Measurements from ENCODE around the gene GALNT2.

GRCh38 chr1:230267338-230268065 lies 200.5 kb downstream of the GALNT2 start:
- TF ChIP-seq CTCF (IDR thresholded peaks at IDR 0.05; ENCODE audit: borderline replicate concordance, extremely low read depth, low read length, poor library complexity, severe bottlenecking) (no peak), EZH2 (IDR thresholded peaks at IDR 0.05; ENCODE audit: borderline replicate concordance, low read depth, low read length, severe bottlenecking) (no peak)

All from DND-41 (cell line).